WERI-Rb-1 (cell line): ENCODE data around the gene RESP18.

Experiments
- DNase-seq: peaks from one replicate; pipeline ENCODE4 v3.0.0-alpha.2; 2020
- H3K27ac ChIP-seq: fragments of 250-450 bp; sonication (Bioruptor Pico); 2 replicates; pipeline ENCODE4 v1.5.1; 2020; ENCODE audit warnings: mild to moderate bottlenecking, moderate library complexity
- H3K27me3 ChIP-seq: fragments of 250-450 bp; sonication (Bioruptor Pico); 2 replicates; pipeline ENCODE4 v1.5.1; 2021; ENCODE audit warnings: mild to moderate bottlenecking, low read depth, moderate library complexity; ENCODE audit not compliant: insufficient read depth, severe bottlenecking
- H3K36me3 ChIP-seq: fragments of 250-450 bp; sonication (Bioruptor Pico); 2 replicates; pipeline ENCODE4 v1.5.1; 2020; ENCODE audit warnings: mild to moderate bottlenecking, moderate library complexity
- H3K4me3 ChIP-seq: 2 replicates; pipeline ENCODE4 v1.5.1; 2011; ENCODE audit warnings: low read depth, mild to moderate bottlenecking, control low read depth, low read length
- H3K9me3 ChIP-seq: fragments of 250-450 bp; sonication (Bioruptor Pico); 2 replicates; pipeline ENCODE4 v1.5.1; 2021; ENCODE audit warnings: mild to moderate bottlenecking, moderate library complexity; ENCODE audit not compliant: severe bottlenecking
- CTCF ChIP-seq: IDR thresholded peaks from 2 replicates; pipeline ENCODE4 v1.5.1; 2011; ENCODE audit warnings: low read depth, mild to moderate bottlenecking, control low read depth, inconsistent platforms, low read length

RESP18 gene

GRCh38 chr2:219292616-219293015, 39.9 kb downstream of the RESP18 start:
- Histone ChIP-seq H3K4me3 (no peak overlapping the region), H3K36me3 (peaks cover 23% of the 10 kb centered on the region), H3K27me3 (no peaks in the 10 kb centered on the region), H3K9me3 (no peaks in the 10 kb centered on the region), H3K27ac (no peak overlapping the region)
- TF ChIP-seq CTCF = no peak
- no peak for DNase-seq

DNA sequence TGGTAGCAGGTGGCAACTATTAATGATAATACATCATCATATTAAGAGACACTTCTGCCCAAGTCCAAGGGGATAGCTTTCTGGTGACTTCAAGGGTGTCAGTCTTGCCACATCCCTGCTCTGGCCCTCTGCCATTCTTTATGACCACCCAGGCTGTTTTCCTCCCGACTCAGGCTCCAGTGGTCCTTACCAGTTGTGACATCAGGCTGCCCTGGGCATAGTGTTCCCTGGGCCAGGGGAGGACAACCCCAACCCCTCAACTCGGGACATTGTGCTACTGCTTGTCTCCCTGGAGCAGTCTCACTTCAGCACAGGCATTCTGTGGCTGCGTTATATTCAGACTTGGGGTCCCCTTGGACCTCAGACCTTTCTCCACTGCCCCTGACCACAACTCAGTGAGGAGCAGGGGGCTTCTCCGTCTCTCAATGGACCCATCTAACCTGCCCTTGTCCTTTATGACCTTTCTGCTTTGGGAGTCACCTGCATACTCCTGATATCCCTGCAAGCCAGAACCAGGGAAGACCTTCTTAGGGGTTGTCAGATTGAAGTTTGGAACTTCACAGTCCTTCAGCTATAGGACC, 40.5 kb downstream of the RESP18 start:
- Histone ChIP-seq H3K27me3 (no peaks in the 10 kb centered on the region), H3K9me3 (no peaks in the 10 kb centered on the region), H3K36me3 (peaks cover 20% of the 10 kb centered on the region), H3K27ac (no peak overlapping the region), H3K4me3 (no peak overlapping the region)
- TF ChIP-seq CTCF = no peak
- no peak for DNase-seq

DNA sequence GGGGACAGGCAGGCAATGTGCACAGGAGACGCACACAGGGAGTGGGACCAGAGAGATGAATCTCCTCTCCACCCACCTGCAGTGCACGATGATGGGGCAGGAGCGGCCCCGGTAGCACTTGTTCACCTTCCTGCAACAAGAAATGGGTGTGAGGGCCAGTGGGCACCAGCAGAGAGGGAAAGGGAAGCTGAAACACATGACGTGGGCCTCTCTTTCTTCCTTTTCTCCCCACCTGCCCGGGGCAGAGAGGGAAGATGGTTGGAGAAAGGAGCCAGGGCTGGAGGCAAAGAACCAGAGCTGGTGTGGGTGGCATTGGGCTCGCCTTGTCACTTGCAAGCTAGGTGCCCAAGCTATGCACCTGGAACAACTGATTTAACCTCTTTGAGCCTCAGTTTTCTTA, 41.1 kb downstream of the RESP18 start:
- Histone ChIP-seq H3K27me3 (no peaks in the 10 kb centered on the region), H3K4me3 (no peak overlapping the region), H3K9me3 (no peaks in the 10 kb centered on the region), H3K36me3 (peaks cover 20% of the 10 kb centered on the region), H3K27ac (no peak overlapping the region)
- TF ChIP-seq CTCF = no peak
- no peak for DNase-seq

GRCh38 chr2:219290381-219291171, 42.0 kb downstream of the RESP18 start:
- Histone ChIP-seq H3K36me3 (peaks cover 18% of the 10 kb centered on the region), H3K27me3 (no peaks in the 10 kb centered on the region), H3K27ac (no peak overlapping the region), H3K9me3 (no peaks in the 10 kb centered on the region), H3K4me3 (no peak overlapping the region)
- no peak for TF ChIP-seq CTCF
- DNase-seq = no peak

GRCh38 chr2:219289537-219290361, 42.8 kb downstream of the RESP18 start:
- no peaks in the 10 kb centered on the region for H3K9me3 ChIP-seq
- no peak for TF ChIP-seq CTCF
- DNase-seq = no peak
- H3K27me3 ChIP-seq = no peaks in the 10 kb centered on the region
- H3K36me3 ChIP-seq = peaks cover 25% of the 10 kb centered on the region
- H3K4me3 ChIP-seq = no peak overlapping the region
- no peak overlapping the region for H3K27ac ChIP-seq
